Measurements from ENCODE around the gene TMUB2.
"Not testable (repeated sequence)": the region's sequence is repeated elsewhere in the genome, so short reads cannot be mapped to it uniquely, and the experiment has no call there.

The TMUB2 gene

GRCh38 chr17:44219616-44220212 lies 32.9 kb downstream of the TMUB2 start, which contains the start of gene UBTF:
UBTF (minus strand) TSS chr17:44219675; CDS start chr17:44218229, 1,446 bp downstream.
- DNase-seq = peak; percentile 66 to 69

GRCh38 chr17:44220213-44221083 lies 33.7 kb downstream of the TMUB2 start:
- DNase-seq = peak; percentile 41 to 74

GRCh38 chr17:44221084-44221861 lies 34.5 kb downstream of the TMUB2 start:
- peak; percentile 75 to 79 for DNase-seq

- no peak for DNase-seq
Measured at GRCh38 chr17:44221862-44222111, 35.0 kb downstream of the TMUB2 start.

GRCh38 chr17:44222112-44222869 lies 35.5 kb downstream of the TMUB2 start:
- DNase-seq = peak; percentile 84 to 85

GRCh38 chr17:44223541-44224071 lies 36.8 kb downstream of the TMUB2 start:
- peak in 1 of 2 donors; percentile 10 for DNase-seq

- DNase-seq = no peak
Measured at GRCh38 chr17:44229090-44229489, 42.3 kb downstream of the TMUB2 start.

GRCh38 chr17:44230140-44230539 lies 43.4 kb downstream of the TMUB2 start:
- DNase-seq = no peak

- DNase-seq = no peak
Measured at GRCh38 chr17:44232061-44232460, 45.3 kb downstream of the TMUB2 start.

GRCh38 chr17:44233582-44233981 lies 46.8 kb downstream of the TMUB2 start:
- no peak for DNase-seq

- DNase-seq = no peak
Measured at GRCh38 chr17:44235583-44235936, 48.8 kb downstream of the TMUB2 start.

GRCh38 chr17:44236444-44236991 lies 49.7 kb downstream of the TMUB2 start:
- DNase-seq = no peak

- not testable (repeated sequence) for DNase-seq
Measured at GRCh38 chr17:44237886-44238285, 51.1 kb downstream of the TMUB2 start.

- no peak for DNase-seq
Measured at GRCh38 chr17:44241106-44241624, 54.4 kb downstream of the TMUB2 start.
